GM23338 (cell line): ENCODE results near the gene SFTPD. TPM values are rescaled to one million over a fixed set of nuclear protein-coding genes. Genes with fewer than 3 reads are reported as not detected.

Source experiments
- ATAC-seq: fragments of 200-7000 bp; cut with Tn5 transposase; 3 replicates; pipeline ENCODE4 v1.9.1; 2020
- DNase-seq: peaks from one replicate; pipeline ENCODE4 v3.0.0-alpha.2; 2015; ENCODE audit warnings: low spot score
- H2AFZ ChIP-seq: fragments of 200-600 bp; sonication (generic); 2 replicates; pipeline ENCODE4 v1.8.0; 2016; ENCODE audit warnings: antibody characterized with exemption, mild to moderate bottlenecking, moderate library complexity
- H3F3A ChIP-seq: fragments of 200-600 bp; sonication (generic); replicated peaks from 2 replicates; pipeline ENCODE4 v1.8.0; 2017; ENCODE audit warnings: antibody characterized with exemption, mixed run types, low read depth
- H3K27ac ChIP-seq: fragments of 200-600 bp; sonication (generic); 2 replicates; pipeline ENCODE4 v1.6.1; 2016; ENCODE audit warnings: low read depth
- H3K27me3 ChIP-seq: fragments of 200-600 bp; sonication (generic); 2 replicates; pipeline ENCODE4 v1.8.0; 2016; ENCODE audit warnings: mild to moderate bottlenecking, mixed run types, moderate library complexity; ENCODE audit not compliant: insufficient read depth
- H3K36me3 ChIP-seq: fragments of 200-600 bp; sonication (generic); 2 replicates; pipeline ENCODE4 v1.8.0; 2016; ENCODE audit warnings: mild to moderate bottlenecking; ENCODE audit not compliant: insufficient read depth
- H3K4me1 ChIP-seq: fragments of 200-600 bp; sonication (generic); 2 replicates; pipeline ENCODE4 v1.8.0; 2016; ENCODE audit warnings: mild to moderate bottlenecking, moderate library complexity; ENCODE audit not compliant: insufficient read depth
- H3K4me2 ChIP-seq: fragments of 200-600 bp; sonication (generic); 2 replicates; pipeline ENCODE4 v1.7.1; 2017; ENCODE audit warnings: mixed run types
- H3K4me3 ChIP-seq: fragments of 200-600 bp; sonication (generic); 2 replicates; pipeline ENCODE4 v1.6.1; 2016; ENCODE audit warnings: mixed run types
- H3K79me2 ChIP-seq: fragments of 200-600 bp; sonication (generic); replicated peaks from 2 replicates; pipeline ENCODE4 v1.8.0; 2017; ENCODE audit warnings: mild to moderate bottlenecking; ENCODE audit not compliant: insufficient read depth
- H3K9me2 ChIP-seq: fragments of 200-600 bp; sonication (generic); 2 replicates; pipeline ENCODE4 v1.8.0; 2017; ENCODE audit not compliant: insufficient read depth
- H4K20me1 ChIP-seq: fragments of 200-600 bp; sonication (generic); replicated peaks from 2 replicates; pipeline ENCODE4 v1.8.0; 2017; ENCODE audit warnings: mild to moderate bottlenecking; ENCODE audit not compliant: insufficient read depth
- H3K27ac Mint-ChIP-seq: 2 replicates; pipeline ENCODE4 v1.8.0; 2020; ENCODE audit warnings: inconsistent platforms, mild to moderate bottlenecking, moderate library complexity, mixed read lengths
- H3K27me3 Mint-ChIP-seq: 3 replicates; pipeline ENCODE4 v1.8.0; 2022; ENCODE audit warnings: low read depth, mild to moderate bottlenecking, moderate library complexity, mixed read lengths, inconsistent platforms; ENCODE audit not compliant: insufficient read depth, poor library complexity
- H3K36me3 Mint-ChIP-seq: 3 replicates; pipeline ENCODE4 v1.8.0; 2021; ENCODE audit warnings: low read depth, mild to moderate bottlenecking, inconsistent platforms, moderate library complexity, mixed read lengths
- H3K4me1 Mint-ChIP-seq: 3 replicates; pipeline ENCODE4 v1.8.0; 2020; ENCODE audit warnings: mild to moderate bottlenecking, inconsistent platforms, mixed read lengths
- H3K4me3 Mint-ChIP-seq: 3 replicates; pipeline ENCODE4 v1.8.0; 2021; ENCODE audit warnings: moderate library complexity, mild to moderate bottlenecking, inconsistent platforms, mixed read lengths
- H3K9me3 Mint-ChIP-seq: 3 replicates; pipeline ENCODE4 v1.8.0; 2020; ENCODE audit warnings: moderate library complexity, mild to moderate bottlenecking, inconsistent platforms, mixed read lengths
- CREB1 ChIP-seq: fragments of 250-450 bp; sonication (Bioruptor Pico); IDR thresholded peaks from 2 replicates; pipeline ENCODE4 v1.5.0; 2020; ENCODE audit warnings: low read depth, mild to moderate bottlenecking, moderate library complexity
- EZH2 ChIP-seq: fragments of 200-600 bp; sonication (generic); IDR thresholded peaks from one replicate; pipeline ENCODE4 v1.8.0; 2017; ENCODE audit warnings: antibody characterized with exemption, mild to moderate bottlenecking, low read depth; ENCODE audit not compliant: unreplicated experiment
- EZH2phosphoT487 ChIP-seq: fragments of 200-600 bp; sonication (generic); IDR thresholded peaks from one replicate; pipeline ENCODE4 v1.8.1; 2018; ENCODE audit warnings: antibody characterized with exemption; ENCODE audit not compliant: unreplicated experiment
- JUNB ChIP-seq: IDR thresholded peaks from one replicate; pipeline ENCODE4 v1.6.1; 2016; ENCODE audit warnings: antibody characterized with exemption; ENCODE audit not compliant: unreplicated experiment
- POLR2AphosphoS5 ChIP-seq: IDR thresholded peaks from 2 replicates; pipeline ENCODE4 v1.6.1; 2016; ENCODE audit warnings: antibody characterized with exemption, low read depth
- STAT1 ChIP-seq: IDR thresholded peaks from one replicate; pipeline ENCODE4 v1.6.1; 2016; ENCODE audit warnings: antibody characterized with exemption; ENCODE audit not compliant: unreplicated experiment
- ZNF114 ChIP-seq: fragments of 250-450 bp; sonication (Bioruptor Pico); IDR thresholded peaks from 2 replicates; pipeline ENCODE4 v1.5.0; 2020; ENCODE audit warnings: mild to moderate bottlenecking, moderate library complexity
- polyA plus RNA-seq: library from polyadenylated mRNA; unstranded; fragments of >200 nt; fragmentation: Nextera tagmentation; extraction: Ambion mirVana; gene quantifications from 2 replicates; pipeline ENCODE4 v1.2.1, GENCODE V29; 2016
- total RNA-seq: library from RNA; depleted of rRNA; stranded (reverse); fragments of >200 nt; shearing (Covaris generic); gene quantifications from 2 replicates; pipeline ENCODE4 v1.2.3, GENCODE V29; 2014
- TF ChIP-seq, protein P1 (sequence below): IDR thresholded peaks from 2 replicates; pipeline ENCODE4 v1.6.1; 2016; ENCODE audit warnings: antibody characterized with exemption
- TF ChIP-seq, protein P2 (sequence below), 2 experiments: fragments of 200-600 bp in 1 of 2; sonication (generic) in 1 of 2; conservative IDR thresholded peaks; 2 replicates each; pipeline versions ENCODE4 v1.5.1 to v1.6.1; 2016 to 2017; ENCODE audit warnings: antibody characterized with exemption in 2 of 2, low read depth in 2 of 2, mild to moderate bottlenecking in 2 of 2, moderate library complexity in 1 of 2
- TF ChIP-seq, protein P3 (sequence below): IDR thresholded peaks from one replicate; pipeline ENCODE4 v1.6.1; 2018; ENCODE audit warnings: antibody characterized with exemption; ENCODE audit not compliant: unreplicated experiment
- TF ChIP-seq, protein P4 (sequence below): fragments of 250-450 bp; sonication (Bioruptor Pico); IDR thresholded peaks from 2 replicates; pipeline ENCODE4 v1.5.0; 2020; ENCODE audit warnings: mild to moderate bottlenecking, moderate library complexity

SFTPD gene
- total and polyA plus RNA-seq, 2 experiments from 2014 or later = not detected

DNA sequence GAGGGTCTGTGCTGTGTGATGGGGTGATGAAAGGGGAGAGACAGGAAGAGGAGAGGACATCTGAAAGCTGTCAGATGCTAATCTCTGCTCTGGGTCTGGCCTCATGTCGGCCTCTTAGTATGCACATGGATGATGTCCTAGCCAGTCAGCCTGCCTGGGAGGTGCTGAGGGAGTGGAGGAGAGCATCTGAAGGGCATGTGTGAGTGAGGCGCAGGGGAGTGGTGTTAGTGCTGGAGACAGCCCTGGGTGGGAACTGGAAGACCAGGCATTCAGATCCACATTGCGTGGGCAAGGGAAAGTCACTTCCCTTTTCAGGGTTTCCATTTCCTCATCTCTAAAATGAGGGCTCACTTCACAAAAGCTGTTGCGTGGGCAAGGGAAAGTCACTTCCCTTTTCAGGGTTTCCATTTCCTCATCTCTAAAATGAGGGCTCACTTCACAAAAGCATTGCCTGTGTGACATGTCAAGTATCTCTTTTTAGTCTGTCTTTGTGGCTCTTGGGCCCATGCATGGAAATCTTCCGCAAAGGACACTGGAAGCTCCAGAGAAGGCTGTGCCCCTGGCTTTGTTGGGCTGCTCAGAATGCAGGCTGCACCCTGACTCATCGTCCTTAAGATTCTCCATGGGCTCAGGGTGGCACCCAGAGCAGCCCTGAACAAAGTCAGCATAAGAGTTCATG lies 10.0 kb downstream of the SFTPD start:
- Histone ChIP-seq H3K4me3 (no peak overlapping the region), H3K4me1 (no peaks in the 10 kb centered on the region), H3K36me3 (no peaks in the 10 kb centered on the region), H3K79me2 (no peaks in the 10 kb centered on the region), H3F3A (no peaks in the 10 kb centered on the region), H3K27ac (no peak overlapping the region), H4K20me1 (no peaks in the 10 kb centered on the region), H2AFZ (no peak overlapping the region), H3K27me3 (no peaks in the 10 kb centered on the region), H3K9me2 (no peaks in the 10 kb centered on the region; the same call in 1 of the 2 replicates), H3K4me2 (no peak overlapping the region)
- H3K36me3 Mint-ChIP-seq = no peaks in the 10 kb centered on the region
- peaks cover 8% of the 10 kb centered on the region for H3K27me3 Mint-ChIP-seq
- no peak overlapping the region for H3K4me3 Mint-ChIP-seq
- no peak for DNase-seq
- no peak overlapping the region for H3K27ac Mint-ChIP-seq
- H3K9me3 Mint-ChIP-seq = no peaks in the 10 kb centered on the region
- no peak for ATAC-seq
- TF ChIP-seq EZH2 = no peak
- TF ChIP-seq, protein P1, sequence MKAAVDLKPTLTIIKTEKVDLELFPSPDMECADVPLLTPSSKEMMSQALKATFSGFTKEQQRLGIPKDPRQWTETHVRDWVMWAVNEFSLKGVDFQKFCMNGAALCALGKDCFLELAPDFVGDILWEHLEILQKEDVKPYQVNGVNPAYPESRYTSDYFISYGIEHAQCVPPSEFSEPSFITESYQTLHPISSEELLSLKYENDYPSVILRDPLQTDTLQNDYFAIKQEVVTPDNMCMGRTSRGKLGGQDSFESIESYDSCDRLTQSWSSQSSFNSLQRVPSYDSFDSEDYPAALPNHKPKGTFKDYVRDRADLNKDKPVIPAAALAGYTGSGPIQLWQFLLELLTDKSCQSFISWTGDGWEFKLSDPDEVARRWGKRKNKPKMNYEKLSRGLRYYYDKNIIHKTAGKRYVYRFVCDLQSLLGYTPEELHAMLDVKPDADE = no peak
- no peak for TF ChIP-seq EZH2phosphoT487
- TF ChIP-seq, protein P2, sequence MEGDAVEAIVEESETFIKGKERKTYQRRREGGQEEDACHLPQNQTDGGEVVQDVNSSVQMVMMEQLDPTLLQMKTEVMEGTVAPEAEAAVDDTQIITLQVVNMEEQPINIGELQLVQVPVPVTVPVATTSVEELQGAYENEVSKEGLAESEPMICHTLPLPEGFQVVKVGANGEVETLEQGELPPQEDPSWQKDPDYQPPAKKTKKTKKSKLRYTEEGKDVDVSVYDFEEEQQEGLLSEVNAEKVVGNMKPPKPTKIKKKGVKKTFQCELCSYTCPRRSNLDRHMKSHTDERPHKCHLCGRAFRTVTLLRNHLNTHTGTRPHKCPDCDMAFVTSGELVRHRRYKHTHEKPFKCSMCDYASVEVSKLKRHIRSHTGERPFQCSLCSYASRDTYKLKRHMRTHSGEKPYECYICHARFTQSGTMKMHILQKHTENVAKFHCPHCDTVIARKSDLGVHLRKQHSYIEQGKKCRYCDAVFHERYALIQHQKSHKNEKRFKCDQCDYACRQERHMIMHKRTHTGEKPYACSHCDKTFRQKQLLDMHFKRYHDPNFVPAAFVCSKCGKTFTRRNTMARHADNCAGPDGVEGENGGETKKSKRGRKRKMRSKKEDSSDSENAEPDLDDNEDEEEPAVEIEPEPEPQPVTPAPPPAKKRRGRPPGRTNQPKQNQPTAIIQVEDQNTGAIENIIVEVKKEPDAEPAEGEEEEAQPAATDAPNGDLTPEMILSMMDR (conservative IDR thresholded peaks at IDR 0.05; ENCODE audit: low read depth in 2 of 2) = no peak
- TF ChIP-seq ZNF114 (CRISPR knock-in tag) = no peak
- TF ChIP-seq STAT1 = no peak
- no peak for TF ChIP-seq JUNB
- TF ChIP-seq, protein P3, sequence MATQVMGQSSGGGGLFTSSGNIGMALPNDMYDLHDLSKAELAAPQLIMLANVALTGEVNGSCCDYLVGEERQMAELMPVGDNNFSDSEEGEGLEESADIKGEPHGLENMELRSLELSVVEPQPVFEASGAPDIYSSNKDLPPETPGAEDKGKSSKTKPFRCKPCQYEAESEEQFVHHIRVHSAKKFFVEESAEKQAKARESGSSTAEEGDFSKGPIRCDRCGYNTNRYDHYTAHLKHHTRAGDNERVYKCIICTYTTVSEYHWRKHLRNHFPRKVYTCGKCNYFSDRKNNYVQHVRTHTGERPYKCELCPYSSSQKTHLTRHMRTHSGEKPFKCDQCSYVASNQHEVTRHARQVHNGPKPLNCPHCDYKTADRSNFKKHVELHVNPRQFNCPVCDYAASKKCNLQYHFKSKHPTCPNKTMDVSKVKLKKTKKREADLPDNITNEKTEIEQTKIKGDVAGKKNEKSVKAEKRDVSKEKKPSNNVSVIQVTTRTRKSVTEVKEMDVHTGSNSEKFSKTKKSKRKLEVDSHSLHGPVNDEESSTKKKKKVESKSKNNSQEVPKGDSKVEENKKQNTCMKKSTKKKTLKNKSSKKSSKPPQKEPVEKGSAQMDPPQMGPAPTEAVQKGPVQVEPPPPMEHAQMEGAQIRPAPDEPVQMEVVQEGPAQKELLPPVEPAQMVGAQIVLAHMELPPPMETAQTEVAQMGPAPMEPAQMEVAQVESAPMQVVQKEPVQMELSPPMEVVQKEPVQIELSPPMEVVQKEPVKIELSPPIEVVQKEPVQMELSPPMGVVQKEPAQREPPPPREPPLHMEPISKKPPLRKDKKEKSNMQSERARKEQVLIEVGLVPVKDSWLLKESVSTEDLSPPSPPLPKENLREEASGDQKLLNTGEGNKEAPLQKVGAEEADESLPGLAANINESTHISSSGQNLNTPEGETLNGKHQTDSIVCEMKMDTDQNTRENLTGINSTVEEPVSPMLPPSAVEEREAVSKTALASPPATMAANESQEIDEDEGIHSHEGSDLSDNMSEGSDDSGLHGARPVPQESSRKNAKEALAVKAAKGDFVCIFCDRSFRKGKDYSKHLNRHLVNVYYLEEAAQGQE = no peak
- TF ChIP-seq, protein P4, sequence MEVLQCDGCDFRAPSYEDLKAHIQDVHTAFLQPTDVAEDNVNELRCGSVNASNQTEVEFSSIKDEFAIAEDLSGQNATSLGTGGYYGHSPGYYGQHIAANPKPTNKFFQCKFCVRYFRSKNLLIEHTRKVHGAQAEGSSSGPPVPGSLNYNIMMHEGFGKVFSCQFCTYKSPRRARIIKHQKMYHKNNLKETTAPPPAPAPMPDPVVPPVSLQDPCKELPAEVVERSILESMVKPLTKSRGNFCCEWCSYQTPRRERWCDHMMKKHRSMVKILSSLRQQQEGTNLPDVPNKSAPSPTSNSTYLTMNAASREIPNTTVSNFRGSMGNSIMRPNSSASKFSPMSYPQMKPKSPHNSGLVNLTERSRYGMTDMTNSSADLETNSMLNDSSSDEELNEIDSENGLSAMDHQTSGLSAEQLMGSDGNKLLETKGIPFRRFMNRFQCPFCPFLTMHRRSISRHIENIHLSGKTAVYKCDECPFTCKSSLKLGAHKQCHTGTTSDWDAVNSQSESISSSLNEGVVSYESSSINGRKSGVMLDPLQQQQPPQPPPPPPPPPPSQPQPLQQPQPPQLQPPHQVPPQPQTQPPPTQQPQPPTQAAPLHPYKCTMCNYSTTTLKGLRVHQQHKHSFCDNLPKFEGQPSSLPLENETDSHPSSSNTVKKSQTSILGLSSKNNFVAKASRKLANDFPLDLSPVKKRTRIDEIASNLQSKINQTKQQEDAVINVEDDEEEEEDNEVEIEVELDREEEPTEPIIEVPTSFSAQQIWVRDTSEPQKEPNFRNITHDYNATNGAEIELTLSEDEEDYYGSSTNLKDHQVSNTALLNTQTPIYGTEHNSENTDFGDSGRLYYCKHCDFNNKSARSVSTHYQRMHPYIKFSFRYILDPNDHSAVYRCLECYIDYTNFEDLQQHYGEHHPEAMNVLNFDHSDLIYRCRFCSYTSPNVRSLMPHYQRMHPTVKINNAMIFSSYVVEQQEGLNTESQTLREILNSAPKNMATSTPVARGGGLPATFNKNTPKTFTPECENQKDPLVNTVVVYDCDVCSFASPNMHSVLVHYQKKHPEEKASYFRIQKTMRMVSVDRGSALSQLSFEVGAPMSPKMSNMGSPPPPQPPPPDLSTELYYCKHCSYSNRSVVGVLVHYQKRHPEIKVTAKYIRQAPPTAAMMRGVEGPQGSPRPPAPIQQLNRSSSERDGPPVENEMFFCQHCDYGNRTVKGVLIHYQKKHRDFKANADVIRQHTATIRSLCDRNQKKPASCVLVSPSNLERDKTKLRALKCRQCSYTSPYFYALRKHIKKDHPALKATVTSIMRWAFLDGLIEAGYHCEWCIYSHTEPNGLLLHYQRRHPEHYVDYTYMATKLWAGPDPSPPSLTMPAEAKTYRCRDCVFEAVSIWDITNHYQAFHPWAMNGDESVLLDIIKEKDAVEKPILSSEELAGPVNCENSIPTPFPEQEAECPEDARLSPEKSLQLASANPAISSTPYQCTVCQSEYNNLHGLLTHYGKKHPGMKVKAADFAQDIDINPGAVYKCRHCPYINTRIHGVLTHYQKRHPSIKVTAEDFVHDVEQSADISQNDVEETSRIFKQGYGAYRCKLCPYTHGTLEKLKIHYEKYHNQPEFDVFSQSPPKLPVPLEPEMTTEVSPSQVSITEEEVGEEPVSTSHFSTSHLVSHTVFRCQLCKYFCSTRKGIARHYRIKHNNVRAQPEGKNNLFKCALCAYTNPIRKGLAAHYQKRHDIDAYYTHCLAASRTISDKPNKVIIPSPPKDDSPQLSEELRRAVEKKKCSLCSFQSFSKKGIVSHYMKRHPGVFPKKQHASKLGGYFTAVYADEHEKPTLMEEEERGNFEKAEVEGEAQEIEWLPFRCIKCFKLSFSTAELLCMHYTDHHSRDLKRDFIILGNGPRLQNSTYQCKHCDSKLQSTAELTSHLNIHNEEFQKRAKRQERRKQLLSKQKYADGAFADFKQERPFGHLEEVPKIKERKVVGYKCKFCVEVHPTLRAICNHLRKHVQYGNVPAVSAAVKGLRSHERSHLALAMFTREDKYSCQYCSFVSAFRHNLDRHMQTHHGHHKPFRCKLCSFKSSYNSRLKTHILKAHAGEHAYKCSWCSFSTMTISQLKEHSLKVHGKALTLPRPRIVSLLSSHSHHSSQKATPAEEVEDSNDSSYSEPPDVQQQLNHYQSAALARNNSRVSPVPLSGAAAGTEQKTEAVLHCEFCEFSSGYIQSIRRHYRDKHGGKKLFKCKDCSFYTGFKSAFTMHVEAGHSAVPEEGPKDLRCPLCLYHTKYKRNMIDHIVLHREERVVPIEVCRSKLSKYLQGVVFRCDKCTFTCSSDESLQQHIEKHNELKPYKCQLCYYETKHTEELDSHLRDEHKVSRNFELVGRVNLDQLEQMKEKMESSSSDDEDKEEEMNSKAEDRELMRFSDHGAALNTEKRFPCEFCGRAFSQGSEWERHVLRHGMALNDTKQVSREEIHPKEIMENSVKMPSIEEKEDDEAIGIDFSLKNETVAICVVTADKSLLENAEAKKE (CRISPR knock-in tag) = no peak
- no peak for TF ChIP-seq POLR2AphosphoS5
- TF ChIP-seq CREB1 = no peak
- H3K4me1 Mint-ChIP-seq = no peaks in the 10 kb centered on the region; the same call in 2 of the 3 replicates
